Superior temporal gyrus (tissue), 1 donor: ENCODE data around the gene C1QC.

Experiments used
- DNase-seq: peaks from one replicate; pipeline ENCODE4 v3.0.0-alpha.2; 2016; ENCODE audit errors: extremely low spot score

The C1QC gene

DNA sequence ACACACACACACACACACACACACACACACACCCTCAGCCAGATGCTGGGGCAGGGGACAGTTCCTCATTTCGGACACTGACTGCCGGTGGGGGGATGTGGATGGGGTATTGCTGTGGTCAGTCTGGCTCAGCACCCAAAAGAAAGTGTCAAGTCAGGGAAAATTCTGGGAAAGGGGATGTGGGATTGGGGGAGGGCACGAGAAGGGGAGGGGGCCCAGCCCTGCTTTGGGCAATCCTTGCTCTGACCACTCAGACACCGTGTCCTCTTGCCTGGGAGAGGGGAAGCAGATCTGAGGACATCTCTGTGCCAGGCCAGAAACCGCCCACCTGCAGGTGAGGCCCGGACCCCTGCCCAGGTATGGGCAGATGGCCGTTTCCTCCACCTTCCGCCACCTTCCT is at the start of gene C1QC:
Gene C1QC, plus strand, starts transcription at position 253 of the 400 bp plus-strand sequence. CDS start 391 bp downstream, outside the sequence.
- DNase-seq: no peak

DNA sequence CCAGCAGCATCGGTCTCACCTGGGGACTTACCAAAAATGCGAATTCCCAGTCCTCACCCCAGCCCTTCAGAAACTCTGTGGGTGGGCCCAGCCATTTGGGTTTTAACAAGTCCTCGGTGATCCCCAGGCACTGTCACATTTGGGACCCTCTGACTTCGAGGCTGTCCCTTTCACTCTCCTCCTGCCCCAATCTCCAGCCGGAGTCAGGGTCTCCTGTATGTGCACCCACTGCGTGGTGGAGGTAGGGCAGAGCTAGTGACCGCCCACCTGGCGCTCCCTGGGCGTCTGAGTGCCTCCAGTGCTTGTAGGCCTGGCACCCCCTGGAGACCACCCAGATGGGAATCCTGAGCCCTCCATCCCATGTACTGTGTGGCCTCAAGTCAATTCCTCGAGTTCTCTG is 49.0 kb upstream of the C1QC start:
- no peak for DNase-seq

DNA sequence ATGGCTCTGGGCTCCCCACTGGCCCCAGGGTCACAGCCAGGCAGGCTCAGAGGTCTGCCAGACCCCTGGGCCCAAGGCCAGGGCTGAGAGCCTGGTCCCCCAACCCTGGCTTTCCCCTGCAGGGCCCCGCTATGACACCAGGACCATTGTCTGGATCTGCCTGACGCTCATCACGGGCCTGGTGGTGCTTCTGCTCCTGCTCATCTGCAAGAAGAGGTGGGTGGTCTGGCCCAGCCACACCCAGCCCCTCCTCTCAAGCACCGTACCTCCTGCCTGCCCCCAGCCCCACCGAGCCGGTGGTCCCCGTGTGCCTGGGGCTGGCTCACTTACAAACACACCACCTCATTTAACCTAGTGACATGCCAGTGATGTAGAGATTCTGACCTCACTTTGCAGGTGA is 48.3 kb upstream of the C1QC start:
- no peak for DNase-seq

DNA sequence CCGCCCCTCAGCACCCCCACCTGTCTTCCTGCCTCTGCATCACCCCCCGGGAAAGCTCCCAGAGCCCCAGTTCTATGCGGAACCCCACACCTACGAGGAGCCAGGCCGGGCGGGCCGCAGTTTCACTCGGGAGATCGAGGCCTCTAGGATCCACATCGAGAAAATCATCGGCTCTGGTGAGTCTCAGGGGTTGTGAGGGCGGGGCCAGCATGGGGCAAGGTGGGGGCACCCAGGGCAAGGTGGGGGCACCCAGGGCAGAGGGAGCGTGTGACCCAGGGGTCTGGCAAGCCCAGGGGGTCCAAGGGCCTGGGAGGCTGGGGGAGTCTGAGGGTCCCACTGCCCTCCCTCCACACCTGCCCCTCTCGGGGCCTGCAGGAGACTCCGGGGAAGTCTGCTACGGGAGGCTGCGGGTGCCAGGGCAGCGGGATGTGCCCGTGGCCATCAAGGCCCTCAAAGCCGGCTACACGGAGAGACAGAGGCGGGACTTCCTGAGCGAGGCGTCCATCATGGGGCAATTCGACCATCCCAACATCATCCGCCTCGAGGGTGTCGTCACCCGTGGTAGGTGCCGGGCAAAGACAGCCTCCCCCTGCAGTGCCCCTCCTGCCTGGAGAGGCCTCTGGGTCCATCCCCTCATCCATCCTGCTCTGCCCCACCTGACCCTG is 46.0 kb upstream of the C1QC start:
- DNase-seq: no peak

DNA sequence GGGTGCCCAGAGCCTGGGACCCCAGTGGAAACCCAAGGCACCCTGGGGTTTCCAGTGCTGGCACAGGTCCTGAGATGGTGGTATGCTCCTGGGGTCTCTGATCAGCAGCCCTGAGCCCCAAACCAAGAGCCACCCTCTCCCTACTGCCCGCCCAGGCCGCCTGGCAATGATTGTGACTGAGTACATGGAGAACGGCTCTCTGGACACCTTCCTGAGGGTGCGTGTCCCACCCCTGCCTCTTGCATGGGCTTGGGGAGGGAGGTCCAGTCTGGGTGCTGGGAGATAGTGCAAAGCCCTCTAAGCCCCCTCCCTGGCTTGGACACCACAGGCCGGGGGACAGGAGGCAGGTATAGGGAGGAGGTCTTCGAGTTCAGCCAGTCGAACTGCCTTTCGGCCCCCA is 45.4 kb upstream of the C1QC start:
- no peak for DNase-seq

DNA sequence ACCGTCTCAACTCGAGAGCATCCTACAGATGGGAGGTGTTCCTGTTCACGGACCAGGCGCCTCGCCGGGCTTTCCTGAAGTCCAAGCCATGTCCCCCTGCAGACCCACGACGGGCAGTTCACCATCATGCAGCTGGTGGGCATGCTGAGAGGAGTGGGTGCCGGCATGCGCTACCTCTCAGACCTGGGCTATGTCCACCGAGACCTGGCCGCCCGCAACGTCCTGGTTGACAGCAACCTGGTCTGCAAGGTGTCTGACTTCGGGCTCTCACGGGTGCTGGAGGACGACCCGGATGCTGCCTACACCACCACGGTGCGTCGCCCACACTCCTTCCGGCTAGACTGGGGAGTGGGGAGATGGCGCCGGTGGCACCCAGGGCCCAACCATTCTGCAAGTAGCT is 44.7 kb upstream of the C1QC start:
- DNase-seq: no peak

DNA sequence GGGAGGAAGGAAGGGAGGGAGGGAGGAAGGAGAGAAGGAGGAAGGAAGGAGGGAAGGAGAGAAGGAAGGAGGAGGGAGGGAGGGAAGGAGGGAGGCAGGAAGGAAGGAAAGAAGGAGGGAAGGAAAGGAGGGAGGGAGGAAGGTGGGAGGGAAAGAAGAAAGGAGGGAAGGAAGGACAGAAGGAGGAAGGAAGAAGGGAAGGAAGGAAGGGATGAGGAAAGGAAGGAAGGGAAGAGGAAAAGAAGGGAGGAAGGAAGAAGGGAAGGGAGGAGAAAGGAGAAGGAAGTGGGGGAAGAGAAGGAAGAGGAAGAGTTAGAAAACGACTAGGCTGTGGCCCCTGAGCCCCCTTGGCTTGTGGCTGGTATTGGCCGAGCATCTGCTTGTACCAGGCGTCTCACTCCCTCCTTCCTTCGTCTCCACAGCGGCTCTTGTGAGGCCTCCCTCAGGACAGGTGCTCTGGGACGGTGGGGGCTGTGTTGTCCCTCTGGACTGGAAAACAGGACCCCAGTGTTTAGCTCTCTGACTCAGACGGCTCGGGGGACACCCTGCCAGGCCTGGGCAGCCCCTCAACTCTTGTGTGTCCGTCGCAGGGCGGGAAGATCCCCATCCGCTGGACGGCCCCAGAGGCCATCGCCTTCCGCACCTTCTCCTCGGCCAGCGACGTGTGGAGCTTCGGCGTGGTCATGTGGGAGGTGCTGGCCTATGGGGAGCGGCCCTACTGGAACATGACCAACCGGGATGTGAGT is 43.2 kb upstream of the C1QC start:
- DNase-seq: no peak

DNA sequence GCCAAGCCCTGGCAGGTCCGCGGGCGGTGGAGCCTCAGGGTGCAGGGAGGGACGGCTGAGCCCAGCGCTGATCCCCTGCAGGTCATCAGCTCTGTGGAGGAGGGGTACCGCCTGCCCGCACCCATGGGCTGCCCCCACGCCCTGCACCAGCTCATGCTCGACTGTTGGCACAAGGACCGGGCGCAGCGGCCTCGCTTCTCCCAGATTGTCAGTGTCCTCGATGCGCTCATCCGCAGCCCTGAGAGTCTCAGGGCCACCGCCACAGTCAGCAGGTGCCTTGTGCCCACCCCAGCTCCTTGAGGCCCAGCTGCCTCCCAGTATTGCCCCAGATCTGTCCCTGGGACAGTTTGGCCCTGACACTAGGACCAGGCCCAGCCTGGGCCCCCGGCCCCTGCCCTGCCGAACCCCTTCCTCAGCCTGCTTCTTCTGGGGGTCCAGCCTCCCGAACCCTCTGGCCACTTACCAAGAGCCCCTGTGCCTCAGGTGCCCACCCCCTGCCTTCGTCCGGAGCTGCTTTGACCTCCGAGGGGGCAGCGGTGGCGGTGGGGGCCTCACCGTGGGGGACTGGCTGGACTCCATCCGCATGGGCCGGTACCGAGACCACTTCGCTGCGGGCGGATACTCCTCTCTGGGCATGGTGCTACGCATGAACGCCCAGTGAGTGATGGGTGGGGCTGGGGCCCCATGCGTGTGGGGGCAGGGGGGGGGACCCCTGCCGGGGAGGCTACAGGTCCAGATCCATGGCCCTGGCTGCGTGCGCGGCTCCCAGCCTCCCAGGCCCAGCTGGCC is 42.4 kb upstream of the C1QC start:
- no peak for DNase-seq

DNA sequence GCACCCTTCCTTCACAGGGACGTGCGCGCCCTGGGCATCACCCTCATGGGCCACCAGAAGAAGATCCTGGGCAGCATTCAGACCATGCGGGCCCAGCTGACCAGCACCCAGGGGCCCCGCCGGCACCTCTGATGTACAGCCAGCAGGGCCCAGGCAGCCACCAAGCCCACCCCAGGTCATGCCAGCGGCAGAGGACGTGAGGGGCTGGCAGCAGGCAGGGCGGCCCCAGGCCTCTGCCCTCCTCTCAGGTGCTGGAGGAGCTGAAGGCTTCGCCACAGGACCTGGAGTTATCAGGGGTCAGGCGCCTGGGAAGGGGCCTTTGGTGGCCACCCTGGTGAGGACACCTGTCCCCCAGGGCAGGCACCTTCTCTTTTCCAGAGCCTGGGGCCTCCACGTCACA is 41.8 kb upstream of the C1QC start:
- DNase-seq: no peak

DNA sequence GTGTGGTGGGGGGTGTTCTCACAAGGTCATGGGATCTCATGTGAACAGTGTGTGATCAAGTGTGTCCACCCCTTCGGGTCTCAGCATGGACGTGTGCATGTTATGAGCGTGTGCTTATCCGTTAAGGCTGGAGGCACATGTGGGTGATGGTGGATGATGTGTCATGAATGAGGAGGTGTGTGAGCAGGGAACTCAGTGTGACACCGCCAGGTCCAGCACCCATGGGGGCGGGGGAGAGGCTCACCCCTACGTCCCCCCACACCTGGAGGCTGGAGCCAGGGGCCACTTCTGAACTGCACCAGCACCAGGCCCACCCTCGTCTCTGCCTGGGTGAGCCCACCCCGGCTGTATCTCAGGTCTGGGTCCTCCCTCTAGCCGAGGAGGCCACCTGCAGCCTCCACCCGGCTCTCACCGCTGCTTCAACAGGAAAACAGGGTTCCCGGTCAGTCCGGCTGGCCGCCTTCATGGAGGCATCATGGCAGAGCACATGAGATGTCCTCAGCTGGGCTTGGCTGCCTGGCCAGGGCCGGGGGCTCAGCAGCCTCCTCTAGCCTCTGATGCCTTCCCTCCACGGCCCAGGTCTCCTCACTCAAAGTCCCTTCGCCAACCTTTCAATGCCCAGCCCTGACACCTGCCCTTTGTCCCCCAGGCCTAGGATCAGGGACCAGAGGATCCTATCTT is 41.2 kb upstream of the C1QC start:
- no peak for DNase-seq

DNA sequence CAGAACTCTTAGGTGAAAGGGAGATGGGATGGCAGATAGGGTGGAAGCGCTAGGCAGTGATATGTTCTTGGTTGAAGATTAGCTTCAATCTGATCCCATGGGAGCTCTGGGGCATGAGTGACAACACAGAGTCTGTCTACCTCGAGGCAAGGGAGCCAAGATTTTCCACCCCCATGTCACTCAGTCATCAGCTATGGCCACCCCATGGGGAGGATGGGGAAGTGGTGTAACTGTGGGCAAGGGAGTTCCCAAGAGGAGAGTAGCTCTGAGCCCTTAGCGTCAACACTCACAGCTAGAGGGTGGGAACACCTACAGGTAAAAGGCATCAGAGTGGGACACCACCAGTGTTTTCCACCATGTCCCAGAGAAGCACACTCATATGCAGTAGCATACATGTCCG is 37.3 kb upstream of the C1QC start:
- no peak for DNase-seq

DNA sequence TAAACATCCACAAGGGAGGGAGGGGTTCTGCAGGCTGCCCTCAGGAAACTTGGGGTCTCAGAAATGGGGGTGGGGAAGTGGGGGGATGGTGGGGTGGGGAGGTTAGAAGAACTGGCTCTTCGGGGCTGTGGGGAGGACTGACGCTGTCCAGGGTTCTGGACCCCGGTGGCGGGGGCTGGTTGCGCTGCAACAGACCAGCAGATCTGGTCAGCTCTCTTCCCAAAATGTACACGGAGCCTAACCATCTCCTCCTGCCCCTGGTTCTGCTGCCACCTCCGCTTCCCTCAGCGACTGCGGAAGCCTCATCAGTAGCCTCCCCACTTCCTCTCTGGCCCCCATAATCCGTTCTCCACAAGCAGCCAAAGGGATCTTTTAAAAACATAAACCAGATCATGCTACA is 36.3 kb upstream of the C1QC start:
- no peak for DNase-seq

DNA sequence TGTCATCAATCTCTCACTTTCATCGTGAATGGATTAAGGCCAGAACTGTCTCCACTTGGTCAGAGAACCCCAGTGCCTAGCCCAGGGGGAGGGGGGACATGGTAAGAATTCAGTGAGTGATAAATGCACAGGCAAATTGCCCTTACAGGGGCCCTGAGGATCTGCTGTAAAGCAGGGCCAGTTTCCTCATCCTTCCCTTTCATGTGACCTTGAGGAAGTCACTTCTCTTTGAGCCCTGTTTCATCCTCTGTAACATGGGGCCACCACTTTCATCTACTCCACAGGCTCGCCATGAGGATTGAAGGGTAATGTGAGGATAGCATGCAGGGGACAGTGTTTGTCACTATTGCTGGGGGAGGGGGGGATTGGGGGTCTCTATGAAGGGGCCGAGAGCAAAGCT is 35.1 kb upstream of the C1QC start:
- no peak for DNase-seq

DNA sequence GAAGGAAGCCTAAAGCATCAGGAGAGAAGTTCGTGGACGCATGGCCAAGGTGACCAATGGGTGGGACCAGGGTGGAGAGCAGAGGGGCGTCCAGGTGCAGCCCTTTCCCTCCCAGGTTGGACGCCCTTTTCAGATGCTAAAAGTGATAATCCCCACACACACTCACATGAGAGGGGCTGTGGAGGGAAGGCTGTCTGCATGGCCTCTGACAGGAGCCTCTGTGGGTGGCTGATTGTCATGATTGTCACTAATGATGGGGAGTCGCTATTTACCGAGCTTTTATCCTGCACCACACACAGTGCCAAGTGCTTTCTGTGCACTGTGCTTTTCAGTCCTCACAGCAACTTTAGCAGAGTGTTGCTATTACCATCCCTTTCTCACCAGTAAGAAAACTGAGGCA is 34.1 kb upstream of the C1QC start:
- DNase-seq: no peak

DNA sequence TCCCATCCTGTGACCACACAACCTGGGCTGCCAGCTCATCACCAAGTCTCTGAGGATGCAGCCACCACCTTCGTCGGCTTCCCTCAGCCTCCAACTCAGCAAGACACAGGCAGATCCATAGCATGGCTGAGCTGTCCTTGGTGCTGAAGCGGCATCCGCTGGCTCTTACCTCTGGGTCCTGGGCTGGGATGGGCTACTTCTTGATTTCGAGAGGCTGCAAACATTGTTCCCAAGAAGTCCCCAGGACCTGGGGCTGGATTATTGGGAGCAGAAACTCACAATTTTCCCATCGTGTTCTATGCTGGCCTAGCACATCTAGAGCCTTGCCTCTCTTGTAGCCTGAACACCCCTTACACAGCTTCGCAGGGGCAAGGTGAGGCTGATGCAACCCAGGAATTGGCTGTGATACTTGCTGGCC is 31.9 kb upstream of the C1QC start:
- DNase-seq: no peak

DNA sequence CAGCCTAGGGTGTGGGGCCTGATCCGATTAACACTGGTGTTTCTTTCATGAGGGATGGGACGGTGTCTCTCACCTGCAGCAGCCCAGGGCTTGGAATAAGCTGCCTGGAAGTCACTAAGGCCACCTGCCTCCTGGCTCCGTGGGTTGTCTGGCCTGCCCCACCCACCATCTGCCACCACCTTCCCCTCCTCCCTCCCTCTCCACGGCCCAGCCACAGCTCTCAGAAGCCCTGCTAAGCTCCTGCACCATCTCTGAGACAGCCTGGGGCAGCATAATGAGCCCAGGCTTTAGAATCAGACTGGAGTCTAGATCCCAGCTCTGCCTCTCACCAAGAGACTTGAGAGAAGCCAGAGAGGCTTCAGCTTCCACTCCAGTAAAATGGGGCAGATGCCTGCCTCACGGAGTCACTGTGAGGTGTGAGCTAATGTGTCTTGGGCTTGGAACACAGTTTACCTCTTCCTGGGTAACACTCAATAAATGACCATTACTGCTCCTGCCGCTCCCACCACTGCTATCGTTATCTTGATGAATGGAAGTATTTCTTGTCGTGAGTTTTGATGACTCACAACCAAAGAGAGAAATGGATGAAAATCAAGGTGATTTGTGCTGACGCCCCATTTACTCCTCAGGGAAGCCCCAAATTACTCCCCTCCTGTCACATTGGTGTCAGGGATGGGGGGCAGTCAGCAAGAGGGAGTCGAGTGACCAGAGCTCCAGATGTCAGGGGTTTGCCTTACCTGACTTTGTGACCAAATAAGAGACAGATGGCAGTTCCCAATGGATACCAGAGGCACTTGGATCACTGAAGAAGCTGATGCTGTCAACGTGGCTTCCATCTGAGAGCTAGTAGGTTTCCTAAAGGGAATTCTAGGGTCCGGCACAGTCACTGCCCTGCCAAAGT is 30.5 kb upstream of the C1QC start:
- no peak for DNase-seq

DNA sequence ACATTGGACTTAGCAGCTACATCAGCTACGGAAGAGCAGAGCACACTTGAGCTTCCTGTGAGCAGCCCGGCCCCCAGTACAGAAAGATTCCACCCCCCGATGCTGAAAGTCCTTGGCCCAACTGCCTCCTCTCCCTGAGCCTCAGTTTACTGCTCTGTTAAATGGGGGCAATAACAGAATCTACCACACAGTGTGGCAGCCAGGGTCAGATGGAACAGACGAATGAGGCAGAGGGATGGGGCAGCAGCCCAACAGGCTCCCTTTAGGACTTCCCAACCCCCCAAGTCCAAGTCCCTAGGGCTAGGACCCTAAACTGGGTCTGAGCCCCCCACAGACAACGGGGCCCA is 29.9 kb upstream of the C1QC start:
- DNase-seq: no peak

DNA sequence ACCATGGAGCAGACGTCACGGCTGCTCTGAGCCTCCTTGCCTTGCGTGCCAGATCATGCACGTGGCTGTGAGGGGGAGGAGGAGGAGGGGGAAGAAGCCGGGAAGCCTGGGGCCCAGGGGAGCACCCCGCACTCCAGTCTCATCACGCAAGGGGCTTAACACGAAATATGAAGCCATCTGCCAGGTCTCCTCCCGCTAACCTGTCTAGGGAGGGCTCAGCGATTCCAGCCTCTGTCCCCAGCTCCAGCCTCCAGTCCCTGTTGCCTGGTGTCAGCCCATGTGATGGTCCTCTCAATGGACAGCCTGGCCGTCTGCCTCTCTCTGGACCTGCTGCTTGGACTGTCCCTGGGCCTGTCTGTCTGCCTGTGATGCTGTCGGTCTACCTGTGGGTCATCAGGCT is 29.5 kb upstream of the C1QC start:
- no peak for DNase-seq

DNA sequence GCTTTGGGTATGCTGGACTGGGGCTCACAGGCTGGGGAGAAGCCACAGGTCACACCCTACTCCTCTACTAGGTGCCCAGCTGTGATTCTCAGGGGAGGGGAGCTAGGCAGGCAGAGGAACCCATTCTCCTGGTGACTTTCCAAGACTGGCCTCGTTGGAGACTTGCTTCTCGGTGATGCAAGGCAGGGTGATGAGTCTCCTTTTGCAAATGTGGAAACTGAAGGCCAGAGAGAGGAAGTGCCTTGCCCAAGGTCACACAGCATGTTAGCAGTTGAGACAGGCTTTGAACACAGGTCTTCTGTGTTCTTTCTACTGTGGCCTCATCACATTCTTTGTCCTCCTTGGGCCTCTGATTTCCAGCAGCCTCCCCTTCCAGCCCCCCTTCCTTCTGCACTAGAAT is 27.5 kb upstream of the C1QC start:
- no peak for DNase-seq

DNA sequence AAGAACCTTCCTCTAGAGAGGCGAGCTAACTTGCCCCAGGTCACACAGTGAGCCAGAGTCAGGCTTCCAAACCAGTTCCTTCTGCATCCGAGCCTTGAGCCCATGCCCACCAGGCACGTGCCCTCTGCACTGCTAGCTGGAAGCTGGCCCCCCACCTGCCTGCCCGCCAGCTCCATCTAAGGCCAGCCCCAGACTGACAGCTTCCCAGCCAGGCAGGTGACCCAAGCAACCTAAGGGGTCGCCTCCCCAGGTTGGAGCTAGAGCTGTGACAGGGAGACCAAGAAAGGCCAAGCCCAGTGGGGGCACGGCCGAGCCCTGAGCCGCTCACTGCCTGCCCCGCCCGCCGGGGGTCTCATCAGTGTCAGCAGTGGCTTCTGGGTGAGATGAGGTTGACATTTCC is 26.9 kb upstream of the C1QC start:
- no peak for DNase-seq

DNA sequence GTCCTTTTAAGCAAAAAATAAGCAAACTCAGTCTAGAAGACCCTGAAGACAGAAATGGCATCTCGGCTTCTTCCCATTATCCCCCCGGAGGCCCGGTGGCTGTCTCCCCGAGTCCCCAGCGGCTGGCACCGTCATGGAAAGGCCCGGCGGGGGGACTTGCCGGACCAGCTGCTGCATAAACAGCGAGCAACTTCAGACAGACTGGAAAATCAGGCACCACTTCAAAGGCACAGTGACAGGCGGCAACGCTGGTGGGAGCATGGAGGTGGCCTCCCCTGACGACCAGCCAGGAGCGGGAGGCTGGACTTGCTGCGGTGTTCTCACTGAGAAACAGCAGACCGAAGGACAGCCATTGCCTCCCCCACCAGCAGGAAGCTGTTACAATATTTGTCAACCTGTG is 25.4 kb upstream of the C1QC start:
- DNase-seq: no peak
